CD4-positive, alpha-beta T cell treated with Interleukin-15 for 1 hour (primary cell): Measurements from ENCODE around the gene FAM161B.
A peak's percentile ranks its signal among the peaks of the same experiment; 100 is the strongest.
"Not testable (repeated sequence)": the region's sequence is repeated elsewhere in the genome, so short reads cannot be mapped to it uniquely, and the experiment has no call there.

Source experiments
- DNase-seq: peaks from one replicate; pipeline ENCODE4 v3.0.0-alpha.2; 2020

Gene FAM161B

GRCh38 chr14:73943083-73943482 is 6.8 kb downstream of the FAM161B start:
- DNase-seq, result peak; percentile 38

GRCh38 chr14:73942180-73942579 is 7.7 kb downstream of the FAM161B start:
- no peak for DNase-seq

GRCh38 chr14:73937012-73937411 is 12.9 kb downstream of the FAM161B start:
- no peak for DNase-seq

GRCh38 chr14:73936548-73936947 is 13.3 kb downstream of the FAM161B start:
- no peak for DNase-seq

- DNase-seq, result no peak
Measured at GRCh38 chr14:73935666-73936065, 14.2 kb downstream of the FAM161B start.

- no peak for DNase-seq
Measured at GRCh38 chr14:73924337-73924736, 25.6 kb downstream of the FAM161B start.

GRCh38 chr14:73919457-73919856 is 30.4 kb downstream of the FAM161B start:
- not testable (repeated sequence) for DNase-seq

- DNase-seq, result no peak
Measured at GRCh38 chr14:73916324-73916723, 33.6 kb downstream of the FAM161B start.

GRCh38 chr14:73913256-73913655 is 36.6 kb downstream of the FAM161B start:
- no peak for DNase-seq

- DNase-seq, result no peak
Measured at GRCh38 chr14:73909681-73910080, 40.2 kb downstream of the FAM161B start.

GRCh38 chr14:73903028-73903427 is 46.9 kb downstream of the FAM161B start:
- no peak for DNase-seq

- DNase-seq, result no peak
Measured at GRCh38 chr14:73896521-73896920, 53.4 kb downstream of the FAM161B start.

GRCh38 chr14:73895939-73896338 is 54.0 kb downstream of the FAM161B start:
- DNase-seq, result no peak

- not testable (repeated sequence) for DNase-seq
Measured at GRCh38 chr14:73894180-73894687, 55.7 kb downstream of the FAM161B start.

- DNase-seq, result no peak
Measured at GRCh38 chr14:73889376-73889775, 60.5 kb downstream of the FAM161B start.

GRCh38 chr14:73888971-73889370 is 60.9 kb downstream of the FAM161B start:
- DNase-seq, result no peak

- DNase-seq, result no peak
Measured at GRCh38 chr14:73888460-73888725, 61.5 kb downstream of the FAM161B start.

- no peak for DNase-seq
Measured at GRCh38 chr14:73887694-73888459, 62.0 kb downstream of the FAM161B start.

GRCh38 chr14:73887318-73887616 is 62.6 kb downstream of the FAM161B start:
- DNase-seq, result no peak

- peak; percentile 94 for DNase-seq
Measured at GRCh38 chr14:73886449-73887317, 63.2 kb downstream of the FAM161B start, which contains the start of gene ZNF410. Gene ZNF410 (plus strand): TSS chr14:73886859. CDS start chr14:73892176, 5,317 bp downstream.

GRCh38 chr14:73884438-73885190 is 65.3 kb downstream of the FAM161B start:
- DNase-seq, result no peak
